HUES6 (cell line): Measurements from ENCODE around the gene TRAPPC2B.

Source experiments
- H3K27ac ChIP-seq: 2 replicates; pipeline ENCODE4 v1.7.0; 2013; ENCODE audit warnings: low read depth, mild to moderate bottlenecking, low read length, inconsistent platforms
- H3K27me3 ChIP-seq: 2 replicates; pipeline ENCODE4 v1.6.1; 2013; ENCODE audit warnings: low read length; ENCODE audit not compliant: control insufficient read depth, insufficient read depth
- H3K36me3 ChIP-seq: 2 replicates; pipeline ENCODE4 v1.6.1; 2013; ENCODE audit warnings: low read length; ENCODE audit not compliant: control insufficient read depth, insufficient read depth
- H3K4me1 ChIP-seq: 2 replicates; pipeline ENCODE4 v1.6.1; 2013; ENCODE audit warnings: low read length; ENCODE audit not compliant: control insufficient read depth, insufficient read depth
- H3K4me3 ChIP-seq: 2 replicates; pipeline ENCODE4 v1.5.1; 2013; ENCODE audit warnings: low read depth, low read length
- H3K9ac ChIP-seq: one replicate; pipeline ENCODE4 v1.6.1; 2013; ENCODE audit warnings: mild to moderate bottlenecking, low read length
- H3K9me3 ChIP-seq: 2 replicates; pipeline ENCODE4 v1.6.1; 2013; ENCODE audit warnings: low read depth, low read length; ENCODE audit not compliant: control insufficient read depth, insufficient read depth

The TRAPPC2B gene

DNA sequence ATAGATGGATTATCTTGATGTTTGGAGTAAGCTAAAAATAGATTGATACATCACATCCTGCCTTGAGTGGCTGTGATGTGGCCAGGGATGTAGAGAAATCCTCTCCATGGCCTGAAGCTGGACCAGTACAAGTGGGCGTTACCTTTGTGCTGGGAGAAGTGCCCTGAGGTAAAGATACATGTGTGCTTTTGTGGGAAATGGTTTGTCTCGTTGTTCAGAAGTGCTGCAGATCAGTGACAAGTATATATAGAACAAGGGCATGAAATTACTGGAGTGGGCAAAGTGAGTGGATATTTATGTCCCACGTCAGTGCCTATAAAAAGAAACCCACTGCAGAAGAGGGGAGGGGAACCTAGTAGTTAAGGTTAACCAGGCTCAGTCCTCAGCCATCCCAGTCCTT is 24.5 kb upstream of the TRAPPC2B start:
- Histone ChIP-seq H3K4me3 (no peak overlapping the region), H3K36me3 (no peaks in the 10 kb centered on the region), H3K4me1 (no peaks in the 10 kb centered on the region), H3K27me3 (no peaks in the 10 kb centered on the region), H3K9ac (no peak overlapping the region), H3K9me3 (no peaks in the 10 kb centered on the region), H3K27ac (no peak overlapping the region)

DNA sequence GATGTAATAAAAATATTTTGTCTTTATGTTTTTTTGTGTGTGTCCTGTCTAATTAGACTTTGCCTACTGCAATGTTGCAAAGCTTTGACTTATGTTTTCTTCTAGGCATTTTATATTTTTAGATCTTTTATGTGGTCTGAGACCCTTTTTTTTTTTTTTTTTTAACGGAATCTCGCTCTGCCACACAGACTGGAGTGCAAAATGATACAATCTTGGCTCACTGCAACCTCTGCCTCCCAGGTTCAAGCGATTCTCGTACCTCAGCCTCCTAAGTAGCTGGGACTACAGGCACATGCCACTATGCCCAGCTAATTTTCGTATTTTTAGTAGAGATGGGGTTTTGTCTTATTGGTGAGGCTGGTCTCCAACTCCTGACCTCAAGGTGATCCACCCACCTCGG is 20.8 kb upstream of the TRAPPC2B start:
- no peaks in the 10 kb centered on the region for H3K4me1 ChIP-seq
- no peaks in the 10 kb centered on the region for H3K36me3 ChIP-seq
- H3K9ac ChIP-seq: no peak overlapping the region
- no peak overlapping the region for H3K4me3 ChIP-seq
- no peaks in the 10 kb centered on the region for H3K27me3 ChIP-seq
- H3K27ac ChIP-seq: no peak overlapping the region
- no peaks in the 10 kb centered on the region for H3K9me3 ChIP-seq

DNA sequence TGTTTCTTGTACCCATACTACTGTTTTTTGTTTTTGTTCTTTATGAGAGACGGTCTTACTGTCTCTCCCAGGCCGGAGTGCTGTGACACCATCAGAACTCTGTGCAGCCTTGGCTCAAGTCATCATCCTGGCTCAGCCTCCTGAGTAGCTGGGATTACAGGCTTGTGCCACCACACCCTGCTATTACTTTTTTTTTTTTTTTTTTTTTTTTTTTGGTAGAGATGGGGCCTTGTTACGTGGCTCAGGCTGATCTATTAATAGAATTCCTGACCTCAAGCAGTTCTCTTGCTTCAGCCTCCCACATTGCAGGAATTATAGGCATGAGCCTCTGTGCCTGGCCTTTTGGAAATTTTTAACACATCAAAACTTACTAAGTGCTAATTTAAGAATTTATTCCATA is 15.2 kb upstream of the TRAPPC2B start:
- Histone ChIP-seq H3K36me3 (peaks cover 1% of the 10 kb centered on the region; the same call in 1 of the 2 replicates), H3K9me3 (no peaks in the 10 kb centered on the region), H3K27me3 (no peaks in the 10 kb centered on the region), H3K4me1 (0 out of 2 replicates have a peak, but pooled peaks cover 2% of the 10 kb centered on the region), H3K4me3 (no peak overlapping the region), H3K9ac (no peak overlapping the region), H3K27ac (no peak overlapping the region)

DNA sequence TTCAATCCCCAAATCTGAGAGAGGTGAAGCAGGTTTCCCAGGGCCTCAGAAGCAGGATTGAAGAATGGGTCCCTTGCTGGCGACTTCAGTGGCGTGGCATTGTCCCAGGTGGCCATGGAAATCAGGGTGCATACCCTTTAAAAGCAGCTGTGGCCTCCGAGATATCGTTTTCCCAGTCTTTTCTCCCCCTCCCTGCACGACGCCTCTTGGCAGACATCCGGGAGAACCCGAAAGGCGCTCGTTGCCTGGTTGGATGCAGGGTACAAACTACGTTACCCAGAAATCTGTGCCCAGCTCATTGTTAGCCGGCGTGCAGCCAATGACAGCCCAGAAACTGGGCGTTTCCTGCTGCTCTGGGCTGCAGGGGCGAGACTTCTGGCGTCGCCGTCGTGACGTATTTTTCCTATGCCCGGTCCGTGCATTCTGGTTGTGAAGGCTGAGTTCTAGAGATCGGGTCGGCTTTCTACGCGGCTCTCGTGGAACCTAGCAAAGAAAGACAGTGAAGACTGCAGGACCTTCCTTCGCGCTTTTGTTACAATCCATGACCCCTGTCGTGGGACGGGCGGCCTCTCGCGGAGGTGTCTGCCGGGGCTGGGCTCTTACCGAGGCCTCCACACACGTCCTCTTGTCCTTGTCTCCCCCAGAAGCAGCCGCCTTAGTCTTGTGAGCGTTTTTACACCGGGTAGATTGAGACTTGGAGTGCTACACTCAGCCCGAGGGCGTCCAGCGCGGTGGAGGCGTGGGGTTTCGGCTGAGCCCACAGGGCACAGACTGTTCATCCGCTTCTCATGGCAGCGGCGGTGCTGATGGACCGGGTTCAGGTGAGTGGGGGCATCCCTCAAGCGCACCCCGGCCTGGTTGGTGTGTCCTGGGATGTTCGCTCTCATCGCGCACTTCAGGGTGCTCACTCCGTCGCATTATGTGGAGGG is 12.2 kb upstream of the TRAPPC2B start, which contains the start of gene ZNF304:
Gene ZNF304, plus strand, starts transcription at position 395 of the 929 bp plus-strand sequence. Its CDS starts 394 bp downstream, at position 789.
- Histone ChIP-seq H3K9ac (peak within 1 kb of the TSS; percentile 85), H3K27ac (no peak within 1 kb of the TSS), H3K27me3 (no peaks in the 10 kb centered on the region), H3K36me3 (peaks cover 30% of the 10 kb centered on the region), H3K4me1 (0 out of 2 replicates have a peak, but pooled peaks cover 2% of the 10 kb centered on the region), H3K4me3 (peak within 1 kb of the TSS; percentile 93), H3K9me3 (no peaks in the 10 kb centered on the region)

DNA sequence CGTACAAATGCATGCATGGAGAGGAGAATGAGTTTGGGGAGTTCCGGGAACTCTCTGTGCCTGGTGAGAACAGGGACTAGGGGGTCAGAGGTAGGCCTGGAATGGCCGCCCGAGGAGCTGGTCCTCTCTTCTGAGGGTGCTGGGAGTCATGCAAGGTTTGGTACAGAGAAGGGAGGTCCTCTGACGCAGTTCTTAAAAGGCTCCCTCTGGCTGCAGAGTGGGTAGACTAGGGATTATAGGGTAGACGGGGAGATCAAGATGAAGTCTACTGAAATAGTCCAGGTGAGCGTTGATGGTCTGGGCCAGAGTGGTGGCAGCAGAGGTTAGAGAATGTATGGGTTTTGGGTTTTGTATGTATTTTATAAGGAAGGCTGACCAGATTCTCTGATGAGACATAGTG is 11.5 kb upstream of the TRAPPC2B start:
- Histone ChIP-seq H3K9ac (peak overlapping the region; percentile 85), H3K4me1 (0 out of 2 replicates have a peak, but pooled peaks cover 2% of the 10 kb centered on the region), H3K27ac (no peak overlapping the region), H3K9me3 (no peaks in the 10 kb centered on the region), H3K4me3 (peak overlapping the region; percentile 93), H3K27me3 (no peaks in the 10 kb centered on the region), H3K36me3 (peaks cover 37% of the 10 kb centered on the region)

DNA sequence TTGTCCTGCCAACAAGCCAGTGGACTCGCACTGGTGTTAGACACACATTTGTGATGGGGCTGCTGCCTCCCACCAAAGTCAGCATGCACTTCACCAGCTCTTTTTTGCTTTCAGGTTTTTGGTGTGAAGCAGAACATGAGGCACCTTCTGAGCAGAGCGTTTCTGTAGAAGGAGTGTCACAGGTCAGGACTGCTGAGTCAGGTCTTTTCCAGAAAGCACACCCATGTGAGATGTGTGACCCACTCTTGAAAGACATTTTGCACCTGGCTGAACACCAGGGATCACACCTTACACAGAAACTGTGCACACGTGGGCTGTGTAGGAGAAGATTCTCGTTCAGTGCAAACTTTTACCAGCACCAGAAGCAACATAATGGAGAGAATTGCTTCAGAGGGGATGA is 7.4 kb upstream of the TRAPPC2B start:
- 0 out of 2 replicates have a peak, but pooled peaks cover 2% of the 10 kb centered on the region for H3K4me1 ChIP-seq
- peaks cover 58% of the 10 kb centered on the region for H3K36me3 ChIP-seq
- H3K9ac ChIP-seq: no peak overlapping the region
- H3K27ac ChIP-seq: no peak overlapping the region
- no peak overlapping the region for H3K4me3 ChIP-seq
- H3K9me3 ChIP-seq: no peaks in the 10 kb centered on the region
- no peaks in the 10 kb centered on the region for H3K27me3 ChIP-seq

DNA sequence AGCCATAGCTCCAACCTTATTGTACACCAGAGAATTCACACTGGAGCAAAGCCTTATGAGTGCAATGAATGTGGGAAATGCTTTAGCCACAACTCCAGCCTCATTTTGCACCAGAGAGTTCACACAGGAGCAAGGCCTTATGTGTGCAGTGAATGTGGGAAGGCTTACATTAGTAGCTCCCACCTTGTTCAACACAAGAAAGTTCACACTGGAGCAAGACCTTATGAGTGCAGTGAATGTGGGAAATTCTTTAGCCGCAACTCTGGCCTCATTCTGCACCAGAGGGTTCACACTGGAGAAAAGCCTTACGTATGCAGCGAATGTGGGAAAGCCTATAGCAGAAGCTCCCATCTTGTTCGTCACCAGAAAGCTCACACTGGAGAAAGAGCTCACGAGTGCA is 5.9 kb upstream of the TRAPPC2B start:
- H3K4me3 ChIP-seq: no peak overlapping the region
- no peaks in the 10 kb centered on the region for H3K27me3 ChIP-seq
- 0 out of 2 replicates have a peak, but pooled peaks cover under 1% of the 10 kb centered on the region for H3K4me1 ChIP-seq
- no peak overlapping the region for H3K9ac ChIP-seq
- no peaks in the 10 kb centered on the region for H3K9me3 ChIP-seq
- H3K27ac ChIP-seq: no peak overlapping the region
- peaks cover 58% of the 10 kb centered on the region for H3K36me3 ChIP-seq

DNA sequence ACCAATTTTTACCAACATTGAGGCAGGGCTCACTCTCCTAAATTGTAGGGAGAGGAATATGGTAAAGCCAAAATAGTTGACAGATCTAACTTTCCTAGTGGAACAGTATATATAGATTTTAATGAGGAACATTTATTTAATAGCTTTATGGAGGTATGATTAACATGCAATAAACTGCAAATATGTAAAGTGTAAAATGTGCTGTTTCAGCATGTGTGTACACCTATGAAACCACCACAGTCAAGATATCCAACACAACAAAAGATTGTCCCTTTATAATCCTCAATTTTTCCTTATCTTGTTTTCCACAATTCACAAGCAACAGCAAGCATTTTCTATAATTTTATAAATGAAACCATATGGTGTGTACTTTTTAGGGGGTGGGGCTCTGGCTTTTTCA is 4.1 kb upstream of the TRAPPC2B start:
- no peak overlapping the region for H3K4me3 ChIP-seq
- H3K9me3 ChIP-seq: no peaks in the 10 kb centered on the region
- no peak overlapping the region for H3K9ac ChIP-seq
- H3K4me1 ChIP-seq: peaks cover 2% of the 10 kb centered on the region; the same call in 1 of the 2 replicates
- no peak overlapping the region for H3K27ac ChIP-seq
- H3K27me3 ChIP-seq: no peaks in the 10 kb centered on the region
- H3K36me3 ChIP-seq: peaks cover 46% of the 10 kb centered on the region

DNA sequence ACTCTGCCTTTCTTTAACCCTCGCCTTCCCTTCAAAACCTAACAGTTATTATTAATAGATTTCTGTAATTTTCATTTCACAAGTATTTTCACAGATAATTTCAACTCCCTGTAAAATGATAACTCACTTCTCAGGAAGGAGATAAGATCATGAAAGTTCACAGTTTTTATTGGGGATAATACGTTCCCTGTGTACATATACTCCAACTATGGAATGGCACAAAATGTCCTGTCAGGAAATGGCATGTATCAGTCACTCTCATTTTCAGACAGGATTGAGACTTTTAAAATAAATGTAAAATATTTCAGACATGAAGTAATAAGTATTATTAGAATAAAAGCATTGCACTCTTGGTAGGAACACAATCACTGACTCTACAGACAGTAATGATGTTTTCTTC is 932 bp upstream of the TRAPPC2B start:
- Histone ChIP-seq H3K27me3 (no peaks in the 10 kb centered on the region), H3K4me1 (peaks cover 2% of the 10 kb centered on the region; the same call in 1 of the 2 replicates), H3K4me3 (peak overlapping the region; percentile 65), H3K9ac (peak overlapping the region; percentile 67), H3K36me3 (peaks cover 15% of the 10 kb centered on the region), H3K9me3 (no peaks in the 10 kb centered on the region), H3K27ac (peak overlapping the region; percentile 43)

DNA sequence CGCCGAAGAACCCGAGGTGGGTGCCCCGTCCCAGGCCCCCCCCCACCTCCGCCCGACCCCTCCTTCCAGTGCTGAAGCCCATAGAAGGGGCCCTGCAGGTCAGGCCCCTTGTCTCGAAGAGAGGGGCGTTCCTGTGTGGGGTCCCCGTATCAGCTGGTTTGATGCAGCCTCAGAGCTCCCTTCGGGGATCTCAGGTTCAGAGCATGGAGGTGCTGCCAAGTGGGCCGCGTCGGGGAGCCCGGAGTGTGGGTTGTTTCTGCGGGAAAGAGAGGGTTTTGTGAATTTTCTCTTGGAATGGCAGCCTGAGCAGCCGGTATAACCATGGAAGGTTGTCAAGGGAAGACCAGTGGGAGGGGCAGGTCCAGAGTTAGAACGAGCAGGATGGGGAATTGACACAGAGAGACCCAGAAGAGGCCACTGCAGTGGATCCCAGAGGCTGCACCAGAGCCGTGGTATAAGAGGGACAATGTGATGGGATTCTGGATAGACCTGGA is 384 bp downstream of the TRAPPC2B start:
- peak overlapping the region; percentile 65 for H3K4me3 ChIP-seq
- H3K9ac ChIP-seq: peak overlapping the region; percentile 64
- H3K36me3 ChIP-seq: peaks cover 2% of the 10 kb centered on the region; the same call in 1 of the 2 replicates
- no peaks in the 10 kb centered on the region for H3K27me3 ChIP-seq
- no peak overlapping the region for H3K27ac ChIP-seq
- H3K9me3 ChIP-seq: no peaks in the 10 kb centered on the region
- peaks cover 2% of the 10 kb centered on the region; the same call in 1 of the 2 replicates for H3K4me1 ChIP-seq

DNA sequence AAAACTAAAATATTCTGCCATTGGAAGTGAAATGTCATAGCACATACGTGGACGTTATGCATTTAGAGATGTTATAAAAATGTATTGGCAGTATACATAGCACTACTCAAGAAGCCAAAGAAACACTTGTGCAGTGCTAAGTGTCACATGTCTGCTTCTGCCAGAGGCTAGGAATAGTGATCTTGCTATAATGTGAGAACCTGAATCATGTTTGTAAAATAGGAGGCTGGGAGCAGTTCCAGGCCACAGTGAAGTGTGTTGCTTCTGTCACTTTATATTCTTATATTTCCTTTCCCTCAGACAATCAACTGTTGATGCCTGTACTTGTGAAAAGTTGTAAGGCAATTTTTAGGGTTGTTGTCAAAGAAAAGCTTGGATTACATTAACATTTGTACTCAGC is 3.4 kb downstream of the TRAPPC2B start:
- Histone ChIP-seq H3K36me3 (peaks cover 2% of the 10 kb centered on the region), H3K4me3 (no peak overlapping the region), H3K27ac (no peak overlapping the region), H3K4me1 (peaks cover 2% of the 10 kb centered on the region; the same call in 1 of the 2 replicates), H3K9me3 (no peaks in the 10 kb centered on the region), H3K9ac (no peak overlapping the region), H3K27me3 (no peaks in the 10 kb centered on the region)
